ENCODE measurements around the gene ELMO1.

The ELMO1 gene

DNA sequence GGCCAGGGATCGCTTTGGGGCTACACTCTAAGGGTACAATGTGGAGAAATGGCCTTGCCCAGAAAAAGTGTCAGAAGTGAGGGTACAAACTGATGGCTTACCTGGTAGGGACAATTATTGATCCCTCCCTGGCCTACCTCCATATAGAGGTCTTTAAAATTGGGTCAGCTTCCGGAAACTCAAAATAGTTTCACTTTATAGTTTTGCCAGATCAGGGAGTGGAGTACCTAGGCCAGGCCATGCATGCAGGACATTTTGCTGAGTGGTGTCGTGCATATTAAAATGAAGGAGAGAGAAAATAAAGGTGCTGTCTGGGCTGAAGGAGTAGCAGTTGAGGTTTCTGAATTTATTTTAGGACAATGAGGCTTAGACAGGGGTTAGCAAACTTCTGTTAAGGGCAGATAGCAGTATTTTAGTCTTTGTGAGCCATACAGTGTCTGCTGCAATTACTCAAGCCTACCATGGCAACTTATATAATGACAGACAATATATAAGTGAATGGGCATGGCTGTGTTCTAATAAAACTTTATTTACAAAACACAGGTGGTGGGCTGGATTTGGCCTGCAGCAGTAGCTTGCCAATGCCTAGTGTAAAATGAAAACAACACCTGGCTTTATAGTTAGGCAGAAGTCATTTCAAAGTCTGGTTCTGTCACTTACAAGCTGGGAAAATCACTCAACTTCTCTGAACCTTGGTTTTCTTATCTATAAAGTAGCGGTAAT, 547.5 kb downstream of the ELMO1 start:
- TF ChIP-seq, protein P1, sequence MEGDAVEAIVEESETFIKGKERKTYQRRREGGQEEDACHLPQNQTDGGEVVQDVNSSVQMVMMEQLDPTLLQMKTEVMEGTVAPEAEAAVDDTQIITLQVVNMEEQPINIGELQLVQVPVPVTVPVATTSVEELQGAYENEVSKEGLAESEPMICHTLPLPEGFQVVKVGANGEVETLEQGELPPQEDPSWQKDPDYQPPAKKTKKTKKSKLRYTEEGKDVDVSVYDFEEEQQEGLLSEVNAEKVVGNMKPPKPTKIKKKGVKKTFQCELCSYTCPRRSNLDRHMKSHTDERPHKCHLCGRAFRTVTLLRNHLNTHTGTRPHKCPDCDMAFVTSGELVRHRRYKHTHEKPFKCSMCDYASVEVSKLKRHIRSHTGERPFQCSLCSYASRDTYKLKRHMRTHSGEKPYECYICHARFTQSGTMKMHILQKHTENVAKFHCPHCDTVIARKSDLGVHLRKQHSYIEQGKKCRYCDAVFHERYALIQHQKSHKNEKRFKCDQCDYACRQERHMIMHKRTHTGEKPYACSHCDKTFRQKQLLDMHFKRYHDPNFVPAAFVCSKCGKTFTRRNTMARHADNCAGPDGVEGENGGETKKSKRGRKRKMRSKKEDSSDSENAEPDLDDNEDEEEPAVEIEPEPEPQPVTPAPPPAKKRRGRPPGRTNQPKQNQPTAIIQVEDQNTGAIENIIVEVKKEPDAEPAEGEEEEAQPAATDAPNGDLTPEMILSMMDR (IDR thresholded peaks at IDR 0.05; ENCODE audit: low read depth, low read length) = no peak
- Histone ChIP-seq H3K27ac (no peak overlapping the region), H3K9me3 (ENCODE audit: severe bottlenecking) (no peaks in the 10 kb centered on the region), H3K4me3 (ENCODE audit: low read depth, low read length) (no peak overlapping the region), H3K27me3 (ENCODE audit: insufficient read depth, low read depth, severe bottlenecking) (no peaks in the 10 kb centered on the region), H3K36me3 (no peaks in the 10 kb centered on the region)
- DNase-seq = no peak

DNA sequence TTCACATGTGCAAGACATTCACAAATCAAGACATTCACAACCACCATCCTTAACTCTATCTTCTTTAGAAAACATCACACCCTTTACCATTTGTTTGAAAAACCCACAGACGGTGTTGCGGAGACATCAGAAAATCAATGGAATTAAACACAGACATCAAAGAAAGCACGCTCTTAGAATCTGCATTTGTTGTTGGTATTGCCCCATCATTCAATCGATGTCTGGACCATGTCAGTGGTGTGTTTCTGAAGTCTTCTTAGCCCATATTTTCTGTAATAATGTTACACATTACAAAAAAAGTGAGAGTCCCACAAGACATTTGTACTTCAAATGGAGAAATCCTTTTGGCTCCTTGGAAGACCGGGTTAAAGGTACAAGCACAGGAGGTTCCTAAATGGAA, 550.5 kb downstream of the ELMO1 start:
- Histone ChIP-seq H3K36me3 (no peaks in the 10 kb centered on the region), H3K27me3 (ENCODE audit: insufficient read depth, low read depth, severe bottlenecking) (no peaks in the 10 kb centered on the region), H3K9me3 (ENCODE audit: severe bottlenecking) (no peaks in the 10 kb centered on the region), H3K4me3 (ENCODE audit: low read depth, low read length) (no peak overlapping the region), H3K27ac (no peak overlapping the region)
- no peak for DNase-seq
- TF ChIP-seq, protein P1 (IDR thresholded peaks at IDR 0.05; ENCODE audit: low read depth, low read length) = no peak

DNA sequence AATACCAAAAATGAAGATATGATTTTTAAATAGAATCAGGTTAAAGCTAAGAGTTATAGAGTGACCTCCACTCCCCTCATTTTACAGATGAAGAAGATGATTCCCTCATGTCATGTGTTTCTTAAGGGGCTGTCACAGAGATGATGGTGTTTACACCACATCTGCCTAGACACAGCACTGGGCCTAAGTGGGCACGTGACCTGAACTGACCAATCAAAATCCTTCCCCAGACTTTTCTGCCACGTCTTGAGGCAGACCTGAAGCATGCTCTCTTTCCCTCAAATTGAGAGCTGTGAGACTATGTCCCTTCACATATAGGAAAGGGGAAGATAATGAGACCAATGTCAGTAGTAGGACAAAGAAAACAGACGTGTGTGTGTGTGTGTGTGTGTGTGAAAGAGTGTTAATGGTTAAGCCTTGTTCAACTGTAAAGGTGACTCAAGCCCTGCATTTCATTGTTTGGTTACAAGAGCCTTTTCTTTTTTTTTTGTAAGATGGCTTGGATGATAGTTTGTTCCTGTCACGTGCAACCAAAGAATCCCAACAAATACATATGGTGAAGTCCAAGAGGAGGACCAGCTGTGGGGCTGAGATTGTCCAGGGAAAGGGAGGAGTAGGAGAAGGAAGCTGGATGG, 551.6 kb downstream of the ELMO1 start:
- Histone ChIP-seq H3K36me3 (no peaks in the 10 kb centered on the region), H3K9me3 (ENCODE audit: severe bottlenecking) (no peaks in the 10 kb centered on the region), H3K27me3 (ENCODE audit: insufficient read depth, low read depth, severe bottlenecking) (no peaks in the 10 kb centered on the region), H3K4me3 (ENCODE audit: low read depth, low read length) (no peak overlapping the region), H3K27ac (no peak overlapping the region)
- TF ChIP-seq, protein P1 (IDR thresholded peaks at IDR 0.05; ENCODE audit: low read depth, low read length) = no peak
- no peak for DNase-seq

DNA sequence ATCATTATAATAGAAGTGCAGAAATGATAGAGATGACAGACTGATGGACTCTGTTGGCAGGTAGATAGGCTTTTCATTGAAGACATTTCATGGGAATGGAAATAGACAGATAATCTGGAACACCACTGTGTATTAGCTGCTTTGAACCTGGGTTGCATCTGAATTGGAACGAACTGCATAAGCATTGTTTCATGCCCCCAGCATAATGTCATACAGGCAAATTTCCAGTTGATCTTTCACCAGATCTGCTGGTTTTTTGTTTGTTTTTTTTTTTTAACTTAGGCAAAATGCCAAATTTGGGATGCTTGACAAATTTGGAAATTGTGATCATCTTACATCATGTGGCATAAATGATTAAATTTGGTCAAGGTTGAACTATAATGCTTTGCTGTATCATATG, 552.2 kb downstream of the ELMO1 start:
- TF ChIP-seq, protein P1 (IDR thresholded peaks at IDR 0.05; ENCODE audit: low read depth, low read length) = no peak
- no peaks in the 10 kb centered on the region for H3K9me3 ChIP-seq (ENCODE audit: severe bottlenecking)
- no peak for DNase-seq
- no peak overlapping the region for H3K27ac ChIP-seq
- no peaks in the 10 kb centered on the region; the same call in 1 of the 2 replicates for H3K36me3 ChIP-seq
- H3K4me3 ChIP-seq (ENCODE audit: low read depth, low read length) = no peak overlapping the region
- H3K27me3 ChIP-seq (ENCODE audit: insufficient read depth, low read depth, severe bottlenecking) = no peaks in the 10 kb centered on the region

DNA sequence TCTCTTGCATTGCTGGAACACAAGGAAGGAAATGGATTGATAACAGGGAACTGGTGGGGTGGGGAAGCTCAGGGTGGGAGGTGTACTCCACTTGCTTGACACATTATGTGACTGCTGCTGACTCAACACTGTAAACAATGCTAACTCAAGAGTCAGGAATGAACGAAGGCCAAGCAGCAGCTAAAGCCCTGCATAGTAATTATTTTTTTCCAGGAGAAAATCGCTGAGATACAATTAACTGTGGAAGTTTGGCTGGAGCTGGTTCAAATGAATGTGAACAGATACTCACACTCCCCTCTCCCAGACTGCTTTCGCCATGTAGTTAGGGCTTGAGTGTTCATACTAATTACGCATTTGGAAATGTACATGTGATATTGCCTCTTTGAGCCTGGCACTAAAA, 553.5 kb downstream of the ELMO1 start:
- H3K9me3 ChIP-seq (ENCODE audit: severe bottlenecking) = no peaks in the 10 kb centered on the region

More for the DNA sequence above, 553.5 kb downstream of the ELMO1 start:
- H3K27ac ChIP-seq = no peak overlapping the region
- H3K4me3 ChIP-seq (ENCODE audit: low read depth, low read length) = no peak overlapping the region
- H3K27me3 ChIP-seq (ENCODE audit: insufficient read depth, low read depth, severe bottlenecking) = no peaks in the 10 kb centered on the region
- no peak for DNase-seq
- H3K36me3 ChIP-seq = no peaks in the 10 kb centered on the region; the same call in 1 of the 2 replicates
- TF ChIP-seq, protein P1 (IDR thresholded peaks at IDR 0.05; ENCODE audit: low read depth, low read length) = no peak

Data from WERI-Rb-1 (cell line).